GM12873 (cell line): ENCODE measurements around the gene SRXN1.

Source experiments
- TF ChIP-seq, protein P1 (sequence below): IDR thresholded peaks from 2 replicates; pipeline ENCODE4 v1.5.1; 2012; ENCODE audit warnings: low read depth, mild to moderate bottlenecking, moderate library complexity, low read length, control low read depth; ENCODE audit not compliant: insufficient read depth; ENCODE audit errors: missing control alignments

SRXN1 gene

DNA sequence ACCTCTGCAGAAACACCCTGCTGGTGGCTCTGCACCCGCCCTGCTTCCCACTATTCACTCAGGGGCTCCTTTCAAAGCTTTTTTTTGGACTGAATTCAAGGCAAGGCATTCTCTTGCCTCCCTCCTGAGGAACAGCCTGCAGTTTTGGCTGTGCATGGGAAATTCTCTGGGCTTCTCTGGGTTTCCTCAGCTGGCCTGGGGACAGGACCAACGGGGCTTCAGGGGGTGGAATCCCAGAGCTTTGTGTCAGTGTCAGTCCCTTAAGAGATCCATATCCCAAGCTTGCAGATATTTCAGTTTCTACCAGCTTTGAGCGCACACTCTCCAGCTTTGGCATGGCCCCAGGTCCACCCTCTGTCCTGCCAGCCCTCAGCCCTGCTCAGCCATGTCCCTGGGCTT lies 20.6 kb upstream of the SRXN1 start:
- TF ChIP-seq, protein P1, sequence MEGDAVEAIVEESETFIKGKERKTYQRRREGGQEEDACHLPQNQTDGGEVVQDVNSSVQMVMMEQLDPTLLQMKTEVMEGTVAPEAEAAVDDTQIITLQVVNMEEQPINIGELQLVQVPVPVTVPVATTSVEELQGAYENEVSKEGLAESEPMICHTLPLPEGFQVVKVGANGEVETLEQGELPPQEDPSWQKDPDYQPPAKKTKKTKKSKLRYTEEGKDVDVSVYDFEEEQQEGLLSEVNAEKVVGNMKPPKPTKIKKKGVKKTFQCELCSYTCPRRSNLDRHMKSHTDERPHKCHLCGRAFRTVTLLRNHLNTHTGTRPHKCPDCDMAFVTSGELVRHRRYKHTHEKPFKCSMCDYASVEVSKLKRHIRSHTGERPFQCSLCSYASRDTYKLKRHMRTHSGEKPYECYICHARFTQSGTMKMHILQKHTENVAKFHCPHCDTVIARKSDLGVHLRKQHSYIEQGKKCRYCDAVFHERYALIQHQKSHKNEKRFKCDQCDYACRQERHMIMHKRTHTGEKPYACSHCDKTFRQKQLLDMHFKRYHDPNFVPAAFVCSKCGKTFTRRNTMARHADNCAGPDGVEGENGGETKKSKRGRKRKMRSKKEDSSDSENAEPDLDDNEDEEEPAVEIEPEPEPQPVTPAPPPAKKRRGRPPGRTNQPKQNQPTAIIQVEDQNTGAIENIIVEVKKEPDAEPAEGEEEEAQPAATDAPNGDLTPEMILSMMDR, result no peak

DNA sequence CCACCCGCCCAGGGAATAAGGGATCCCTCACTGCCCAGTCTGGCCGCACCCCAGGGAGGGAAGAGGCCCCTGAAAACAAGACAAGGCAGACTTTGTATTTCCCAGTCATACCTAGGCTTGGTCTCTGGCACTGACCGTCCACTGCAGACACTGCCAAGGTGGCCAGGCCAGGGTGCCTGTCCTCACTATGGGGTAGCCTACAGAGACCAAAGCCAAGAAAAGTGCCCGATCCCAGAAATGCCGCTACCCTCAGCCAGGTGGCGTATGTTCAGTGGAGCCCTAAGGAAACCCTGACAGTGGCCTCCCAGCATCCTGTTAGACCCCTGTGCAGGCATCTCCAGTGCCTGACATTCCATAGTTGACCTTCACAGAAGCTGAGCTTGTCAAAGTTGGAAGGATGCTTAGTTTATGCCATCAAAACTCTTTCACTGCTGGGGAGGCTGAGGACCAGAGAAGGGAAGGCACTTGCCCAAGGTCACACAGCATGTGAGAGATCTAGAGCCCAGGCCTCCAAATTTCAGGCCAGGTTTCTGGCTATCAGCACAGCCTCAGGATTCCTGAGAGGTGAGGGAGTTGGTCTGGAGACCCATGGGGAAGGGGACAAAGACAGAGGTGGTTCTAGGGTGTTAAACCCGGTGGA lies 20.1 kb upstream of the SRXN1 start:
- TF ChIP-seq, protein P1, result peak; percentile 50

DNA sequence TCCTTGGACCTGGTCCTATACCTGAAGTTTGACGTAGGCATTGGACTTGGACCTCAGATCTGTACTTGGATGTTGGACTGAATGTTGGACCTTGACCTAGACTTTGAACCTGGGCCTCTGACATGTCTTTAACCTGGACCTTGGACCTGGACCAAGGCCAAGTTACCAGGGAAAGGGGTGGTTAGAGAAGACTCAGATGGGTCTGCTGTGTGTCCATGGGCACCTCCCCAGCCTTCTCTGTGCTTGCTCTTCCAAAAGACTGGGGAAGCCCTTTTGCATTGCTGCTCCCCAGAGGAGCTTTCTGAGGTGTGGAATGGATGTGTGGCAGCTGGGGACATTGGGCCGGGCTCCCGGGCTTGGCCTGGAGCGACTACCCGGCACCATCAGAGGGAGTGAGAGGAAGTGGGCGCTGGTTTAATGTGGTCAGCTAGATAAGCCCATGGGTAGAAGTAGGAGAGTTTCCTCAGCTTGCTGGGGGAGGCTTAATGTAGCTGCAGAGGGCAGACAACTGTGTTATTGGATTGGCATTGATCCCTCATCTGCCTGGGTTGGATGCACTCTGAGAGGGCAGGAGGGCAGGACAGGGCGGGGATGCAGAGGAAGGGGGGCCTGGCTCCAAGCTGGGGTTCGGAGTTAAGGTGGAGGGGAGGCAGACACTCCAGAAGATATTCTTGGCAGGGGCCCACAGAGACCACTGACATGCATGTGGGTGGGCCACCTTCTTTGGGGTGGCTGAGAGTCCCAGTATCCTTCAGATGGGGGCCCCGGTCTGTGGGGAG lies 18.4 kb upstream of the SRXN1 start:
- TF ChIP-seq, protein P1, result no peak

DNA sequence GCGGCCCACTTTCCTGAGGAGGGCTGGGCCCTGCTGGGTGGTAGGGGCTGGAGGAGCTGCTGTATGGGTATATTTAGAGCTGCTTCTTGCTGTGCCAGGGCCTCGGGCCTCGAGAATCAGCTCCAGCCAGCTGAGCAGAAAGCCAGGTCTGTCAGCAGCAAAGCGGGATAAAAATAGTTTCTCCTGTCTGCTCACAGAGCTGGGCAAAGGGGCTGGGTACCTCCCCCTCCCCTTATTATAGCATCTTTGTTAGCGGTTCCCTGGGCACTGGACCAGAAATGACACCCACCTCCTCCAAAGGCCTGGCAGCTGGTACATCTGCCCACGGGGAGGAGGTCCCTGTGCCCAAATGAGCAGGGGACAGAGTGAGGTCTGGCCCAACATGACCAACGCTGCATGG lies 16.6 kb upstream of the SRXN1 start:
- TF ChIP-seq, protein P1, result no peak

DNA sequence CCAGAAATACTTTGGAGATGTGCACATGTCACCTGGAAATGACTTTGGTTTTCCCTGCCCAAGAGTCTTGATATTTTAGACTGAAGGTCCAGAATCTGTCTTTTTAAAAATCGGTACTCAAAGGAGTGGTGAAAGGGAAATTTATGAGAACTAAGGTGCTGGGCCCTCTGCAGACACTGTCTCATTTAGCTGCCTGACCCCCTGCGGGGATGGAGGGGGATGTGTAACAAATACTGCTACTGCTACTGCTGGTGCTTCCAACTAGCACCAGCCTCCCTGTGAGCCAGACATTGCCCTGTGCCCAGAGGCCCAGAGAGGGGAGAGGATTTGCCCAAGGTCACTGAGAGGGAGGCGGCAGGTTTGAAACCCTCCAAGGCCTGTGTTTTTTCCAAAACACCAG lies 15.6 kb upstream of the SRXN1 start:
- TF ChIP-seq, protein P1, result no peak

DNA sequence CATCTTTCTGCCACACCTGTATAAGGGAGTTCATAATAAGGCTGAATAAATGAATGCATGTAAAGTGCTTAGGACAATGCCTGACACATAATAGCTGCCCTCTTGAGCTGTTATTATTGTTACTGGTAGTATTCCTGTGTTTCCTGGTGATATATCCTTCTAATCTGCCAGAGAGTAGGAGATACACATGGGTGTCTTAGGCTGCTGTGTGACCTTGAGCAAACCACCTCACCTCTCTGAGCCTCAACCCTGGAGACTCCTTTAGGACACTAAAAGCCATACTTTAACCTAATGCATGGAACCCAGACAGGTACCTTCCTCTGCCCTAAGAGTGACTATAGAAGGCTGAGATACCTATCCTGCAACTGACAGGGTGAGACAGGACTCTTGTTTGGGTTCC lies 15.1 kb upstream of the SRXN1 start:
- TF ChIP-seq, protein P1, result no peak

DNA sequence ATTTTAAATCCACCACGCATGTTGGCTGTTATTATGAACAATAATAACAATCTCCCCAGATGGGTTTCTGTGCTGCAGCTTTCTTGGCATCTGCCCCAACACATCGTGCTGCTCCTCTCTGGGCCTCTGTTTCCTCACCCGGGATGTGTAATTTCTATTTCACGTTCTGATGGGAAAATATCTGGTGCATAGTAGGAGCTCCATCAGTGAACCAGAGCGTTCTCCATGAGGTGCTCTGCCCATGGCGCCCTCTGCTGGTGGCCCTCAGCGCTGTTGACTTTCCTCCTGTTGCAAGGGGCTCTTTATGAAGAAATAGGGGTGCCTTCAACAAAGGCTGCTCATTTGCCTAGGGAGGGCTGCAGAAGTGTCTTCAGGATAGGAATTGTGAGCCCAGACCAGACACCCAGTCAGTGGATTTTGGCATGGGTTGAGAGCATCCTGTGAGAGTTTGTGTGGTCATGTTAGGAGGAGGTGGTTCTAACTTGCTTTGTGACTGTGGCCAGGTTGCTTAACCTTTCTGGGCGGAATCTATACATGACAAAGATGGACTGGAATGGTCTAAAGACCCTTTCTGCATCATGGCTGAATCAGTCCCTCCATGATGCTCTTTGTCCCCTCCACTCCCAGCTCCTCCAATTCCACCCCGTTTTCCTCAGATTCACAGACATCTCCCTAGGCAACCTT lies 14.5 kb upstream of the SRXN1 start:
- TF ChIP-seq, protein P1, result peak; percentile 93
